CD4-positive, alpha-beta T cell treated with Interleukin-4 for 4 hours (primary cell): Measurements from ENCODE around the gene TREML4.
"Not testable (repeated sequence)": the region's sequence is repeated elsewhere in the genome, so short reads cannot be mapped to it uniquely, and the experiment has no call there.

Experiments used
- DNase-seq: peaks from one replicate; pipeline ENCODE4 v3.0.0-alpha.2; 2020

Gene TREML4

DNA sequence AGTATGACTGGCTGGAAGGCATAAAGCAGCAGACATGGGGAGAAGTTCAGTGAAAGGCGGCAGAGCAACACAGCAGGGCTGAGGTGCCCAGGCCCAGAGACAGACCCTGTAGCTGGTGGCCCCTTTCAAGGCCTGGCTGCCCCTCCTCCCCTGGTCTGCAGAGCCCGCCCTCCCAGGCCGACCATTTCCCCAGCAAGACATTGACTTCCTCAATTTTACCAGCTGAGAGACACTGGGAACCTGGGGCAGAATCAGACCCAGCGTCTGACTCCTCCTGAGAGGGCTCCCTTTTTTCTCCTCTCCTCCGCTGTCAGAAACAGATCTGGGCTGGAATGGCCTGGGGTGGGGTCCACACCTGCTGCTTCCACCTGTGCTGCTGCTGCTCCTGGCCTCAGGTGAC is at the start of gene TREML4:
TSS of gene TREML4 (plus strand) at position 254 of the 400 bp plus-strand sequence. CDS start at position 333, 79 bp downstream.
- DNase-seq: no peak

- no peak for DNase-seq
Measured at GRCh38 chr6:41179163-41179562, 49.0 kb upstream of the TREML4 start.

- DNase-seq: no peak
Measured at GRCh38 chr6:41181566-41181965, 46.6 kb upstream of the TREML4 start.

GRCh38 chr6:41182069-41183034 is 45.8 kb upstream of the TREML4 start:
- DNase-seq: peak; percentile 69

DNA sequence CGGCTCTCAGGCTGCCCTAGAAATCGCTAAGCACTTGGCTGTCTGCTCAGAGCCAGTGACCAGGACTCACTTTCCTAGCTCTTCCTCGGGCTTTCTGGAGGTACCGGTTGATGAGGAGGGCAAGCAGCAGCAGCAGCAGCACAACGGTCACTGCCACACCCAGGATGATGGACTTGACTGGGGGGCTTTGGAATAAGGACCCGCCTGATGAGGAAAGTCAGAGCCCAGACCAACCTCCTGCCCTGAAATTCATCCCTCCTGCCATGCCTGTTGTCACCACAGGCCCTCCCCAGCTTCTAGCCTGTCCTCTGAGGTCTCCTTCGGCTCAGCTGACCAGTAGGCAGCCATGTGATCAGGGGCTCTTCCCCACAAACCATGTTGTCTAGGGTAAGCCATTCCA is 43.4 kb upstream of the TREML4 start:
- no peak for DNase-seq

DNA sequence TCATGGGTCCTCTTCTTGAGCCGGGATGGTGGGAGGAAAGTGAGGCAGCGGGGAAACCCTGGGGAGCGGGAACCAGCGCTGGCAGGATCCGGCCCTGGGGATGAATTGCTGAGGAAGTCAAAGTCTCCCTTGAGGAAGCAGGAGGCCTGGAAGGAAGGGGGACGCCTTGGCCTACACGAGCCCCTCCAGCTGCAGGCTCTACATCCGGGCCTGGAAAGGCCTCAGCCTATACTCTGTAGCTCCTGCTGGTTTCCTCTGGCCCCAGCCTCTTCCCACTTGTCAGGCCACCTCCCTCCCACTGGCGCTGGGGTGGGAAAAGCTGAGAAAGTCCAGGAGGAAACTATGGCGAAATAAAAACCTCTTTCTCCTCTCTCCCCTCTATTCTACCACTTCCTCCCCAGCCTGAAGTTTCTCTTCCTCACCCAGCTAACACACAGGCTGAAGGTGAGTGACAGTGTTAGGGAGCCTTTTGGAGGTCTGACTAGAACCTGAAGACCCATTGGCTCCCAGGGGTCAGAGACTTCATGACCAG is 42.1 kb upstream of the TREML4 start:
- no peak for DNase-seq

GRCh38 chr6:41187924-41188886 is 39.9 kb upstream of the TREML4 start:
- DNase-seq: no peak

DNA sequence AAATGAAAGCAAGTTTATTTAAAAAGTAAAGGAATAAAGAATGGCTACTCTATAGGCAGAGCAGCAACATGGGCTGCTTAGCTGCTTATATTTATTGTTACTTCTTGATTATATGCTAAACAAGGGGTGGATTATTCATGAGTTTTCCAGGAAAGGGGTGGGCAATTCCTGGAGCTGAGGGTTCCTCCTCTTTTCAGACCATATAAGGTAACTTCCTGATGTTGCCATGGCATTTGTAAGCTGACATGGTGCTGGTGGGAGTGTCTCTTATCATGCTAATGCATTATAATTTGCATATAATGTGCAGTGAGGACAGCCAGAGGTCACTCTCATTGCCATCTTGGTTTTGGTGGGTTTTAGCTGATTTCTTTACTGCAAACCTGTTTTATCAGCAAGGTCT is 39.1 kb upstream of the TREML4 start:
- DNase-seq: not testable (repeated sequence)

DNA sequence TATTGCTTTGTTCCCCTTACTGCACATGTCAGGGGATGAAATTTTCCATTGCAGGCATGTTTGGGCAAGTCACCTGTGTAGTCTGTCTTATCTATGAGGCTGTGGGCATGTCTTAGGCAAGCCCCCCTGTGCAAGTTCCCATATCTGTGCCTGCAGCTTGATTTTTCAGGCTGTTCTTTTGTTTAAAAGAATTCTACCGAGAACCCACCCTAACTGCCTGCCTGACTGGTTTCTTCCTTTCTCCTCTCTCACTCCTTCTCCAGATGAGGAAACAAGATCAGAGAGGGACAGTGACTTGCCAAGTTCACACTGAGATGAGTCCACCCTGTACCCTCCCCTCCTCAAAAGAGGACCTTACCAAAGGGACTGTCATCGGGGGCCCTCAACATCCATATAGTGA is 38.2 kb upstream of the TREML4 start:
- DNase-seq: no peak

DNA sequence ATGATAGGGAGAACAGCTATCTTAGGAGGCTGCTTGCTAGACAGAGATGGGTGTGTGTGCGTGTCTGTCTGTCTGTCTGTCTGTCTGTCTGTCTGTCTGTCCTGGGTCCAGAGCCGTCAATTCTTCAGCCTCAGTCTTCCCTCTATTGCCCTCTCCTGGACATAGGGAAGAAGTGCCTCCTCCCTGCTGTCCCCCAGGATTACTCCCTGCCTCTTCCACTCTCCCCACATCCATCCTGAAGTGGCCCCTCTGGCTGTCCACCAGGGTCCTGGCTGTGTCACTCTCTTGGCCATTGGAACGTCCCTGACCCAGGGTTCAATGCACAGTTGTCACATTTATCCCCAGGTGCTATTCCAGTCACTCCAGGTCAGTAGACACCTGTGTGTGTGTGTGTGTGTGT is 37.4 kb upstream of the TREML4 start:
- no peak for DNase-seq

DNA sequence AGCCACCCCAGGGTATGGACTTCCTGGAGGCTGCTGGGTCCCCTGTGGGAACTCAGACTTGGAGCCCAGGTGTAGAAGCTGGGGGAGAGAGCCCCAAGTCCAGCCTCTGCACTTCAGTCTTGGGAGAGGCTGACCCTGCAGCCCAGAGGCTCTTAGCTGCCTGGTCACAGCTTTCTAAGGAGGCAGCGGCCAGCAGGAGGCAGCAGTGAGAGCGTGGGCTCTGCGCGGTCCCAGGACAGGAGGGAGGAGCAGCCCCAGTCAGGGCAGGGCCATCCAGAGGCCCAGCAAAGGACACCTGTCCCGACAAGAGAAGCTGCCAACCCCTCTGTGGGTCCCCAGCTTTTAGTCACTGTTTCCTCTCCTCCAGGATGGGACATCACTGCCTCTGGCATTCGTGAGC is 36.6 kb upstream of the TREML4 start:
- no peak for DNase-seq

- DNase-seq: no peak
Measured at GRCh38 chr6:41193171-41193734, 34.9 kb upstream of the TREML4 start.

GRCh38 chr6:41193884-41194283 is 34.3 kb upstream of the TREML4 start:
- DNase-seq: no peak

DNA sequence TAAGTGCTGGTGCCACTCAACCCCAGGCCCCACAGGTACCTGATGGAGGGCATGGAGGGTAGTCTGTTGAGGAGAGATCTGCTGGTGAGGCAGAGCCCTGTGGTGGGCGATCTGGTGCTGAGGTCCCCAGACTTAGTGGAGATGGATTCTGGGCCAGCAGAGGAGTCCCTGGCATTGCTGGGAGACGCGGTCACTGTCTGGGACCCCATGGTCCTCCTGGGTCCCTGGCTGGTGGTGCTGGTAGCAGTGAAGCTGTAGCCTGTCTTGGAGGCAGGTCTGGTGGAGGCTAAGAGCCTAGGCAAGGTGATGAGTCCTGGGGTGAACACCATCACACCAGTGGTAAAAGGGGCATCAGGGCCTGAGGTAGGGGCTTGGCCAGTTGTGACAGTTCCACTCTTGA is 33.8 kb upstream of the TREML4 start:
- DNase-seq: no peak

GRCh38 chr6:41197234-41197633 is 30.9 kb upstream of the TREML4 start:
- DNase-seq: no peak

- peak; percentile 71 for DNase-seq
Measured at GRCh38 chr6:41199552-41200246, 28.4 kb upstream of the TREML4 start.

- peak; percentile 72 for DNase-seq
Measured at GRCh38 chr6:41200296-41200900, 27.8 kb upstream of the TREML4 start.

DNA sequence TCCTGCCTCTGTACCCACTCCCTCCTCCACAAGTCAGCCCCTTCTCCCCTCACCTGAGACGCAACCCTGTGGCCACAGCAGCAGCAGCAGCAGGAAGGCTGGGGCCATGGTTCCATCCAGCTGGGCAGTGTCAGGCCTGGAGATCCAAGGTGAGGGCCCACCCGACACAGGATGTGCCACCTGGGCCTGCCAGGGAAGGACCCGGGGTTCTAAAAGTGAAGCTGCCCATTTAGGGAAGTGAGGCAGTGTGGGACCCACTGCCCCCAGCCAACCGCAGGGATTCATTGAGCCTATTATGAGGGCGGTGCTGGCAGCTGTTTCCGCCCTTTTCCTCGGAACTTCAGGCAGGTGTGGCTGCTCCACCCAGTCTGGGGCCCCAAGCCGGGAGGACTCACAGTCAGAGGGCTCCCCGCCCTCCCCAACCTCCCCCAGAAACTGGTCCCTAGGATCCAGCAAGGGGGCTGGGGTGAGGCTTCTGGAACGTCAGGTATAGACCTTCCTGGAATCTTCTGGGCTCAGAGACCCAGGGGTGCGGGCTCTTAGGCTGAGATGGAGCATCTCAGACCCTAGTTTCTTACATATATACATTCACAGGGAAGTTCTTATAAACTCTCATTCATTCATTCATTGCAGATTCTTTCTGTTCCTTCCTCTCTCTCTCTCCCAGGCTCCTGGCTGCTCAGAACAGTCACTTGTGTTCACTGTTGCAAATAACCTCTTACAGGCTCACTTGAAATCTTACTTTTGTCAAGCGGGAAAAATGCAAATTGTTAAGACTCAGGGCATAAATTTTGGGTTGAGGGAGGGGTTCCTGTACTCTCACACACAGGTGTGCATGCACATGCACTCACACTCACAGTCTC is 27.0 kb upstream of the TREML4 start, which contains the start of gene TREML2:
TSS of gene TREML2 (minus strand) at position 249 of the 863 bp plus-strand sequence. CDS start at position 108, 141 bp downstream.
- DNase-seq: peak; percentile 69

- no peak for DNase-seq
Measured at GRCh38 chr6:41201764-41202173, 26.4 kb upstream of the TREML4 start.

DNA sequence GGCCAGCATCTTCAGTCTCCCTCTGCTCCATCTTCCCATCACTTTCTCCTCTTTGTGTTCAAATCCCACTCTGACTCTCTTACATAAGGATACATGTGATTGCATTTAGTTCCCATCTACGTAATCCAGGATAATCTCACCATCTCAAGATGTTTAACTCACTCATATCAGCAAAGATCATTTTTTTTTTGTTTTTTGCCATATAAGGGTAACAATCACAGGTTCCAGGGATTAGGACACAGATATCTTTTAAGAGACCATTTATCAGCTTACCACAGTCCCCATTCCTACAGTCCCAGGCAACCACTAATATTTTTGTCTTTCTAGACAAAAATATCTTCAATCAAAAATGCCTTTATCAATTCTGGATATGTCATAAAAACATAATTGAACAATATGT is 24.0 kb upstream of the TREML4 start:
- DNase-seq: no peak
